ENCODE measurements around the gene PCBP4.

The PCBP4 gene

DNA sequence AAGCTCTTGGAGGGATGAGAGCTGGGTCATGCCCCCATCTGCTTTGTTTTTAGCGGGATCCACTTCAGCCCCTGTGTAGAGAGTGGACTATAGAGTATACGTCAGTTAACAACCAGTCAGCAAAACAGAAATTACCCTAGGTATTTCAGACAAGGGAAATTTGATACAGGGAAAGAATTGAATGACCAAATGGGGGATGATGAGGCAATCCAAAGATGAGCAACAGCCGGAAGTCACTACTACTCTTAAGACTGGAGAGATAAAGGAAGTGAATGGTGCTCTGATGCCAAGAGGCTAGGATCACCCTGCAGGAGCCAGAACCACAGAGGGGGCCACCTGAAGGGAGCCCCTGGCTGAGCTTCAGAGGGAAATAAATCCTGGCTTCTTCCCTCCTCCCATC lies 13.8 kb downstream of the PCBP4 start:
- Histone ChIP-seq H3K4me1 (ENCODE audit: insufficient read depth, low read length, poor library complexity, severe bottlenecking) (no peaks in the 10 kb centered on the region), H3K9ac (ENCODE audit: low read depth, low read length, poor library complexity, severe bottlenecking) (no peak overlapping the region), H3K36me3 (ENCODE audit: insufficient read depth, low read length) (no peaks in the 10 kb centered on the region), H3K4me3 (ENCODE audit: low read length, poor library complexity, severe bottlenecking) (no peak overlapping the region), H3K27me3 (ENCODE audit: insufficient read depth, low read length, poor library complexity, severe bottlenecking) (no peaks in the 10 kb centered on the region), H3K79me2 (ENCODE audit: insufficient read depth, low read length) (no peaks in the 10 kb centered on the region), H4K20me1 (ENCODE audit: insufficient read depth, low read length, poor library complexity, severe bottlenecking) (no peaks in the 10 kb centered on the region), H3K4me2 (ENCODE audit: low read depth, low read length, poor library complexity, severe bottlenecking) (no peak overlapping the region), H3F3A (ENCODE audit: low read depth) (no peaks in the 10 kb centered on the region), H3K9me3 (ENCODE audit: insufficient read depth, low read depth, low read length) (no peaks in the 10 kb centered on the region), H3K9me2 (replicated peaks; ENCODE audit: low read depth, low read length) (no peaks in the 10 kb centered on the region), H2AFZ (ENCODE audit: low read length) (no peak overlapping the region)
- TF ChIP-seq, protein P1, sequence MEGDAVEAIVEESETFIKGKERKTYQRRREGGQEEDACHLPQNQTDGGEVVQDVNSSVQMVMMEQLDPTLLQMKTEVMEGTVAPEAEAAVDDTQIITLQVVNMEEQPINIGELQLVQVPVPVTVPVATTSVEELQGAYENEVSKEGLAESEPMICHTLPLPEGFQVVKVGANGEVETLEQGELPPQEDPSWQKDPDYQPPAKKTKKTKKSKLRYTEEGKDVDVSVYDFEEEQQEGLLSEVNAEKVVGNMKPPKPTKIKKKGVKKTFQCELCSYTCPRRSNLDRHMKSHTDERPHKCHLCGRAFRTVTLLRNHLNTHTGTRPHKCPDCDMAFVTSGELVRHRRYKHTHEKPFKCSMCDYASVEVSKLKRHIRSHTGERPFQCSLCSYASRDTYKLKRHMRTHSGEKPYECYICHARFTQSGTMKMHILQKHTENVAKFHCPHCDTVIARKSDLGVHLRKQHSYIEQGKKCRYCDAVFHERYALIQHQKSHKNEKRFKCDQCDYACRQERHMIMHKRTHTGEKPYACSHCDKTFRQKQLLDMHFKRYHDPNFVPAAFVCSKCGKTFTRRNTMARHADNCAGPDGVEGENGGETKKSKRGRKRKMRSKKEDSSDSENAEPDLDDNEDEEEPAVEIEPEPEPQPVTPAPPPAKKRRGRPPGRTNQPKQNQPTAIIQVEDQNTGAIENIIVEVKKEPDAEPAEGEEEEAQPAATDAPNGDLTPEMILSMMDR (conservative IDR thresholded peaks at IDR 0.05; ENCODE audit: low read length), result no peak
- TF ChIP-seq EZH2phosphoT487 (IDR thresholded peaks at IDR 0.05; ENCODE audit: borderline replicate concordance), result no peak

DNA sequence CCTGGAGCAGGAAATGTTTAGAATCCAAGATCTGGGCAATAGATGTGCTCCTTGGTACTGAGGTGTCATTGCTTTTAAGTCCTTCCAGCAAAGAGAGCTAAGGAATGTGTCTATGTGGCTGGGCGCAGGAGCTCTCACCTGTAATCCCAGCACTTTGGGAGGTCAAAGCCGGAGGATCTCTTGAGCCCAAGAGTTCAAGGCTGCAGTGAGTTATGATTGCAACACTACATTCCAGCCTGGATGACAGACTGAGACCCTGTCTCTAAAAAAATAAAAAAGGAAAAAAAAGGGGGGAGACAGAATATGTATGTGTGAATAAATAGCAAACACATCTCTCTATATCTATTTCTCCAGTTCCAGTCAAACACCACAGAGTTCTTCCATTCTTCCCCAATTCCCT lies 16.4 kb downstream of the PCBP4 start:
- Histone ChIP-seq H2AFZ (ENCODE audit: low read length) (no peak overlapping the region), H4K20me1 (ENCODE audit: insufficient read depth, low read length, poor library complexity, severe bottlenecking) (no peaks in the 10 kb centered on the region), H3K79me2 (ENCODE audit: insufficient read depth, low read length) (no peaks in the 10 kb centered on the region), H3K36me3 (ENCODE audit: insufficient read depth, low read length) (no peaks in the 10 kb centered on the region), H3K27me3 (ENCODE audit: insufficient read depth, low read length, poor library complexity, severe bottlenecking) (no peaks in the 10 kb centered on the region), H3K4me2 (ENCODE audit: low read depth, low read length, poor library complexity, severe bottlenecking) (no peak overlapping the region), H3K9me3 (ENCODE audit: insufficient read depth, low read depth, low read length) (no peaks in the 10 kb centered on the region), H3K4me1 (ENCODE audit: insufficient read depth, low read length, poor library complexity, severe bottlenecking) (no peaks in the 10 kb centered on the region), H3K4me3 (ENCODE audit: low read length, poor library complexity, severe bottlenecking) (no peak overlapping the region), H3F3A (ENCODE audit: low read depth) (no peaks in the 10 kb centered on the region), H3K9me2 (replicated peaks; ENCODE audit: low read depth, low read length) (no peaks in the 10 kb centered on the region), H3K9ac (ENCODE audit: low read depth, low read length, poor library complexity, severe bottlenecking) (no peak overlapping the region)
- TF ChIP-seq, protein P1 (conservative IDR thresholded peaks at IDR 0.05; ENCODE audit: low read length), result no peak
- no peak for TF ChIP-seq EZH2phosphoT487 (IDR thresholded peaks at IDR 0.05; ENCODE audit: borderline replicate concordance)

DNA sequence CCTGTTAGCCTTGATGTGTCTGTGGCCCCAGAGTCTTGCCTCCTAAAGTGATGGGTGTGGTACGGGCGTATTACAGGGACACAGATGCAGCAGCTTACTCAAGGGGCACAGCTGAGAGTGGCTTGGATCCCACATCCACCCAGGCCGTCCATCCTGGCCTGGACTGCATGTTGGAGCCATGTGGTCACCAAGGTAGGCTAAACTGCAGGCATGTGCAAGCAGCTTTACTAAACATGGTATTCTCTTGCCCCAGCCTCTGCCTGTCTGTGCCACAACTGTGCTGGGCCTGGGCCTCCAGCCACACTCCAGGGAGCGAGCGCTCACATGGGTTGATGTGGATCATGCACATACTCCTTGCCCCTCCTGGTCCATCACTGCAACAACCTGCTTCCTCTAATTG lies 18.1 kb downstream of the PCBP4 start:
- TF ChIP-seq EZH2phosphoT487 (IDR thresholded peaks at IDR 0.05; ENCODE audit: borderline replicate concordance), result no peak
- TF ChIP-seq, protein P1 (conservative IDR thresholded peaks at IDR 0.05; ENCODE audit: low read length), result no peak
- Histone ChIP-seq H3K9ac (ENCODE audit: low read depth, low read length, poor library complexity, severe bottlenecking) (no peak overlapping the region), H2AFZ (ENCODE audit: low read length) (no peak overlapping the region), H3F3A (ENCODE audit: low read depth) (no peaks in the 10 kb centered on the region), H3K4me3 (ENCODE audit: low read length, poor library complexity, severe bottlenecking) (no peak overlapping the region), H3K9me3 (ENCODE audit: insufficient read depth, low read depth, low read length) (no peaks in the 10 kb centered on the region), H3K27me3 (ENCODE audit: insufficient read depth, low read length, poor library complexity, severe bottlenecking) (no peaks in the 10 kb centered on the region), H3K4me2 (ENCODE audit: low read depth, low read length, poor library complexity, severe bottlenecking) (no peak overlapping the region), H3K36me3 (ENCODE audit: insufficient read depth, low read length) (no peaks in the 10 kb centered on the region), H4K20me1 (ENCODE audit: insufficient read depth, low read length, poor library complexity, severe bottlenecking) (no peaks in the 10 kb centered on the region), H3K79me2 (ENCODE audit: insufficient read depth, low read length) (no peaks in the 10 kb centered on the region), H3K9me2 (replicated peaks; ENCODE audit: low read depth, low read length) (no peaks in the 10 kb centered on the region), H3K4me1 (ENCODE audit: insufficient read depth, low read length, poor library complexity, severe bottlenecking) (no peaks in the 10 kb centered on the region)

Data from Loucy (cell line).